HL-60/S4 treated with retinoic acid at 250 ng/mL for 4 days and 3 days (cell line): ENCODE results near the gene CCL13.
"Not testable (repeated sequence)": the region's sequence is repeated elsewhere in the genome, so short reads cannot be mapped to it uniquely, and the experiment has no call there.

ENCODE experiments used
- in situ Hi-C: fragments of 300-500 bp; cut with MboI; formaldehyde crosslinking; loops from 2 replicates; pipeline ENCODE4 v1.7.0; 2022; ENCODE audit warnings: low sequenced_read_pairs

The CCL13 gene

GRCh38 chr17:34356194-34356593, at the start of gene CCL13:
Gene CCL13, plus strand, starts transcription at chr17:34356480. Its CDS starts 47 bp downstream, at chr17:34356527.
- in situ Hi-C loops: loop anchor here (25.0 kb wide), 1 partner anchor 106 kb away; no protein-coding TSS in a partner anchor

GRCh38 chr17:34307110-34307509, 49.2 kb upstream of the CCL13 start:
- in situ Hi-C loops: no loop called here

- in situ Hi-C loops: no loop called here
Measured at GRCh38 chr17:34308371-34308770, 47.9 kb upstream of the CCL13 start.

- in situ Hi-C loops: no loop called here
Measured at GRCh38 chr17:34311291-34311690, 45.0 kb upstream of the CCL13 start.

- in situ Hi-C loops: no loop called here
Measured at GRCh38 chr17:34312080-34312479, 44.2 kb upstream of the CCL13 start.

GRCh38 chr17:34313164-34313563, 43.1 kb upstream of the CCL13 start:
- in situ Hi-C loops: no loop called here

- in situ Hi-C loops: no loop called here
Measured at GRCh38 chr17:34314279-34314678, 42.0 kb upstream of the CCL13 start.

- in situ Hi-C loops: no loop called here
Measured at GRCh38 chr17:34318474-34318873, 37.8 kb upstream of the CCL13 start.

GRCh38 chr17:34319039-34319483, 37.2 kb upstream of the CCL13 start, which contains the start of gene CCL8:
Gene CCL8, plus strand, starts transcription at chr17:34319435. Its CDS starts 67 bp downstream, at chr17:34319502.
- in situ Hi-C loops: no loop called here

GRCh38 chr17:34321964-34322363, 34.3 kb upstream of the CCL13 start:
- in situ Hi-C loops: no loop called here

GRCh38 chr17:34327580-34327979, 28.7 kb upstream of the CCL13 start:
- in situ Hi-C loops: not testable (repeated sequence)

- in situ Hi-C loops: no loop called here
Measured at GRCh38 chr17:34337701-34338100, 18.6 kb upstream of the CCL13 start.

GRCh38 chr17:34339138-34339770, 17.0 kb upstream of the CCL13 start:
- in situ Hi-C loops: no loop called here

GRCh38 chr17:34341916-34342315, 14.4 kb upstream of the CCL13 start:
- in situ Hi-C loops: no loop called here

GRCh38 chr17:34347063-34347462, 9.2 kb upstream of the CCL13 start:
- in situ Hi-C loops: no loop called here

- in situ Hi-C loops: loop anchor here (25.0 kb wide), 1 partner anchor 113 kb away; no protein-coding TSS in a partner anchor
Measured at GRCh38 chr17:34349751-34350150, 6.5 kb upstream of the CCL13 start.

- in situ Hi-C loops: loop anchor here (25.0 kb wide), 1 partner anchor 111 kb away; no protein-coding TSS in a partner anchor
Measured at GRCh38 chr17:34351096-34351495, 5.2 kb upstream of the CCL13 start.

- in situ Hi-C loops: loop anchor here (25.0 kb wide), 1 partner anchor 110 kb away; no protein-coding TSS in a partner anchor
Measured at GRCh38 chr17:34352191-34352590, 4.1 kb upstream of the CCL13 start.

- in situ Hi-C loops: loop anchor here (25.0 kb wide), 1 partner anchor 108 kb away; no protein-coding TSS in a partner anchor
Measured at GRCh38 chr17:34354637-34355036, 1.6 kb upstream of the CCL13 start.

GRCh38 chr17:34357398-34357797, 1.1 kb downstream of the CCL13 start:
- in situ Hi-C loops: loop anchor here (25.0 kb wide), 1 partner anchor 105 kb away; no protein-coding TSS in a partner anchor

GRCh38 chr17:34358631-34359030, 2.4 kb downstream of the CCL13 start:
- in situ Hi-C loops: loop anchor here (25.0 kb wide), 1 partner anchor 104 kb away; no protein-coding TSS in a partner anchor

- in situ Hi-C loops: loop anchor here (5.0 to 25.0 kb wide), 2 partner anchors 102 to 158 kb away; no protein-coding TSS in a partner anchor
Measured at GRCh38 chr17:34360601-34361270, 4.5 kb downstream of the CCL13 start.
